ENCODE measurements around the gene TNNT3. TPM values are rescaled to one million over a fixed set of nuclear protein-coding genes. Genes with fewer than 3 reads are reported as not detected.

The TNNT3 gene
- total RNA-seq, 1 experiment from 2014 or later: not detected

GRCh38 chr11:1964348-1964747 lies 44.8 kb downstream of the TNNT3 start:
- Histone ChIP-seq H3K27ac (ENCODE audit: low read length) (no peak overlapping the region), H3F3A (ENCODE audit: low read length, unreplicated experiment) (no peaks in the 10 kb centered on the region), H3K4me3 (ENCODE audit: low read length) (no peak overlapping the region), H3K9me2 (replicated peaks; ENCODE audit: low read length) (no peaks in the 10 kb centered on the region), H4K20me1 (ENCODE audit: low read length) (no peaks in the 10 kb centered on the region), H3K36me3 (ENCODE audit: low read depth, low read length) (no peaks in the 10 kb centered on the region), H3K4me1 (ENCODE audit: insufficient read depth, low read length) (no peaks in the 10 kb centered on the region), H3K9me3 (ENCODE audit: low read length) (no peaks in the 10 kb centered on the region), H3K27me3 (ENCODE audit: low read length) (no peaks in the 10 kb centered on the region), H3K79me2 (ENCODE audit: low read length) (no peaks in the 10 kb centered on the region), H3K9ac (ENCODE audit: low read length) (no peak overlapping the region), H2AFZ (ENCODE audit: low read length) (no peak overlapping the region), H3K4me2 (ENCODE audit: low read length) (no peak overlapping the region)
- no peak for DNase-seq
- BruUV-seq (replicated peaks): no TSS peak
- ATAC-seq: no peak
- ChIA-PET POLR2A (ENCODE audit: unreplicated experiment) (no interaction called here), CTCF (interaction anchor here (0.5 kb wide), 1 partner anchor 188 kb away, joined by 3 read pairs; no protein-coding TSS in a partner anchor)
- intact Hi-C loops (cut with micrococcal nuclease): no loop called here
- TF ChIP-seq EZH2phosphoT487 (IDR thresholded peaks at IDR 0.05; ENCODE audit: borderline replicate concordance, low read length) (no peak), CTCF (conservative IDR thresholded peaks at IDR 0.05; ENCODE audit: low read depth, low read length) (no peak), EZH2 (IDR thresholded peaks at IDR 0.05; ENCODE audit: low read length, unreplicated experiment) (no peak)

GRCh38 chr11:1964955-1965354 lies 45.5 kb downstream of the TNNT3 start:
- H3K4me2 ChIP-seq (ENCODE audit: low read length): no peak overlapping the region
- ATAC-seq: no peak
- no peaks in the 10 kb centered on the region for H3K9me2 ChIP-seq (replicated peaks; ENCODE audit: low read length)
- intact Hi-C loops (cut with micrococcal nuclease): no loop called here
- POLR2A ChIA-PET (ENCODE audit: unreplicated experiment): no interaction called here
- H2AFZ ChIP-seq (ENCODE audit: low read length): no peak overlapping the region
- TF ChIP-seq CTCF (conservative IDR thresholded peaks at IDR 0.05; ENCODE audit: low read depth, low read length) (no peak), EZH2phosphoT487 (IDR thresholded peaks at IDR 0.05; ENCODE audit: borderline replicate concordance, low read length) (no peak), EZH2 (IDR thresholded peaks at IDR 0.05; ENCODE audit: low read length, unreplicated experiment) (no peak)
- no peaks in the 10 kb centered on the region for H3K79me2 ChIP-seq (ENCODE audit: low read length)
- BruUV-seq (replicated peaks): no TSS peak
- CTCF ChIA-PET: interaction anchor here (0.5 kb wide), 1 partner anchor 187 kb away, joined by 3 read pairs; no protein-coding TSS in a partner anchor
- H3K27ac ChIP-seq (ENCODE audit: low read length): no peak overlapping the region
- H3K4me1 ChIP-seq (ENCODE audit: insufficient read depth, low read length): no peaks in the 10 kb centered on the region
- H3K36me3 ChIP-seq (ENCODE audit: low read depth, low read length): no peaks in the 10 kb centered on the region
- no peaks in the 10 kb centered on the region for H3K27me3 ChIP-seq (ENCODE audit: low read length)
- no peak overlapping the region for H3K4me3 ChIP-seq (ENCODE audit: low read length)
- H4K20me1 ChIP-seq (ENCODE audit: low read length): no peaks in the 10 kb centered on the region
- DNase-seq: no peak
- no peaks in the 10 kb centered on the region for H3F3A ChIP-seq (ENCODE audit: low read length, unreplicated experiment)
- no peaks in the 10 kb centered on the region for H3K9me3 ChIP-seq (ENCODE audit: low read length)
- H3K9ac ChIP-seq (ENCODE audit: low read length): no peak overlapping the region

GRCh38 chr11:1966531-1966930 lies 47.0 kb downstream of the TNNT3 start:
- Histone ChIP-seq H3K4me3 (ENCODE audit: low read length) (no peak overlapping the region), H3K9me2 (replicated peaks; ENCODE audit: low read length) (no peaks in the 10 kb centered on the region), H3F3A (ENCODE audit: low read length, unreplicated experiment) (no peaks in the 10 kb centered on the region), H3K4me2 (ENCODE audit: low read length) (no peak overlapping the region), H3K79me2 (ENCODE audit: low read length) (no peaks in the 10 kb centered on the region), H3K27me3 (ENCODE audit: low read length) (no peaks in the 10 kb centered on the region), H3K27ac (ENCODE audit: low read length) (no peak overlapping the region), H2AFZ (ENCODE audit: low read length) (no peak overlapping the region), H4K20me1 (ENCODE audit: low read length) (no peaks in the 10 kb centered on the region), H3K9ac (ENCODE audit: low read length) (no peak overlapping the region), H3K9me3 (ENCODE audit: low read length) (no peaks in the 10 kb centered on the region), H3K36me3 (ENCODE audit: low read depth, low read length) (no peaks in the 10 kb centered on the region), H3K4me1 (ENCODE audit: insufficient read depth, low read length) (no peaks in the 10 kb centered on the region)
- DNase-seq (no peak), ATAC-seq (no peak)
- BruUV-seq (replicated peaks): no TSS peak
- POLR2A ChIA-PET (ENCODE audit: unreplicated experiment): no interaction called here
- intact Hi-C loops (cut with micrococcal nuclease): no loop called here
- TF ChIP-seq CTCF (conservative IDR thresholded peaks at IDR 0.05; ENCODE audit: low read depth, low read length) (no peak), EZH2phosphoT487 (IDR thresholded peaks at IDR 0.05; ENCODE audit: borderline replicate concordance, low read length) (no peak), EZH2 (IDR thresholded peaks at IDR 0.05; ENCODE audit: low read length, unreplicated experiment) (no peak)
- CTCF ChIA-PET: no interaction called here
